ENCODE data around the gene ZNHIT3.
"Not testable (repeated sequence)": the region's sequence is repeated elsewhere in the genome, so short reads cannot be mapped to it uniquely, and the experiment has no call there.

ZNHIT3 gene

DNA sequence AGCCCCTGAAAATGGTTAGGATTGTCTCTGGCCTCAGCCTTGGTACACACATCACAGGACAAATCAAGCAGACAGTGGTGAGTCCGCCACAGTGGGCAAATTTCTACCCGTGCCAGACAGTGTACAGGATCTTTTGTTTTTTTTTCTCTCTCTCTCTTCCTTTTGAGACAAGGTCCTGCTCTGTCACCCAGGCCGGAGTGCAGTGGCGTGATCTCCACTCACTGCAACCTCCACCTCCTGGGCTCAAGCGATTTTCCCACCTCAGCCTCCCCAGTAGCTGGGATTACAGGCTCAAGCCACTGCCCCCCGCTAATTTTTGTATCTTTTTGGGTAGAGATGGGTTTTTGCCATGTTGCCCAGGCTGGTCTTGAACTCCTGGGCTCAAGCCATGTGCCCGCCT lies 2.5 kb upstream of the ZNHIT3 start:
- DNase-seq (ENCODE audit: low read depth in 2 of 2), result not testable (repeated sequence)

DNA sequence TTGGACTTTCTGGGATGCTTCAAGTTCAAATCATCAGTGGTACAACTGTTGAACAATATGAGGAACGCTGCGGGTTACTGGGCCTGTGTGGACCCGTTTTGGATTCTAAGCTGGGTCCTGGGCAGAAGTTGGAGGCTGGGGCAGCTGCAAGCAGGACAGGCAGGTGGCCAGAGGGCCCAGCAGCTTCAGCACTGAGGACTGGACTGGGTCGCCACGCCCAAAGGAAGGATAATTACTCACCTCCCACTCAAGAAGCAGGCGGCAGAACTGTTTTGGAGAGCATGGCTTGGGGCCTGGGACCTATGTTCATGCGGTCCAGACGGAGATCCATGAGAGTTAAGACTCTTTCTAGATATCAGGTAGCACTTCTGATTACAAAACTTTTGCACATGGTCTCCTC lies 1.5 kb upstream of the ZNHIT3 start:
- no peak for DNase-seq (ENCODE audit: low read depth in 2 of 2)

DNA sequence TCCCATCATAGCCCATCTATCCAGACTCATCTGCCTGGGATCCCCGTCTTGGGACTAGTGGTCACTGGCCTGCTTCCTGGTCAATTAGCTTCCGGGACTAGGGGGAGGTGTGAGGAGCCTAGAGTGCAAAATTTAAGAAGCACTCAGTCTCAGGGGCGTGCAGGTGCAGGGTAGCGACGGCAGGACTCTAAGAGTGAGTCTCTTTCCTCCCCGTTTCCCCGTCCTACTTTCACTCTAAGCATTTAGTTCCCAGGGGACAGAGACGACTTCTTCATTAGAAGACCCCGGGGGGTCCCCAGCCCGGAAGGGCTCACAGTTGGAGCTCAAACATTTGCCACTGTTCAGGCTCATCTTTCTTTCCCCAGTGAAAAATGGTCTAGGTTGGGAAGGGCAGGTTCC lies 677 bp upstream of the ZNHIT3 start:
- DNase-seq (ENCODE audit: low read depth in 2 of 2), result no peak

DNA sequence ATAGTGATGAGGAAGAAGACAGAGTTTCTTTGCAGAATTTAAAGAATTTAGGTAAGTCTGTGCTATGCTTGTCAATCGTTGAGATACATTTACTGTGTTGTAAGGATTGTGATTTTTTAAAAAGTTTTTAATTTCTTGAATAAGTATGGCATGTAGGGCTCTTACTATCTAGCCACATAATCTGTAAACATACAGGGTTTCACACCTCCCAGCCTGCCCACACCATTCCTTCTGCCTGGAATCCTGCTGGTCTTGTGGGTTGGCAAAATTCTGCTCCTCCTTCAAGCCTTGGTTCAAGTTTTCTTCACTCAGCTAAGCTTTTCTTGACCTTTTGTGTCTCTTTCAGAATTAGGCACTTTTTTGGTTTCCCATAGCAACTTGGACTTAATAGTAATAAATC lies 7.5 kb downstream of the ZNHIT3 start:
- no peak for DNase-seq (ENCODE audit: low read depth in 2 of 2)

DNA sequence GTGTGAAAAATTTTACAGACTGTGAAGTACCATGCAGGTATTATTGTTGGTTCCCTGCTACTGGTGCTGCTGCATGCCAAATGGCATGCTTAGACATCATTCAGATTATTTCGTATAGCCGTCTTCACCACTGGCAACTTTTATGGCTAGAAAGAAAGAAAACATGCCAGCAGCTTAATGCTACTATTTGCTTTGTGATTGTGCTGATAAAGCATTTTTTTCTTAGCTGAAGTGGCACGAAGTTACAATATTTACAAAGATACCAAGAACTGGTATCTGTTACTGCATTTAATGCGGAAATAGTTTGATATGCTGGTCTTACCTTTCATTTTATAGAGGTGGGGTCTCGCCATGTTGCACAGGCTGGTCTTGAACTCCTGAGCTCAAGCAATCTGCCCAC lies 8.2 kb downstream of the ZNHIT3 start:
- no peak for DNase-seq (ENCODE audit: low read depth in 2 of 2)

DNA sequence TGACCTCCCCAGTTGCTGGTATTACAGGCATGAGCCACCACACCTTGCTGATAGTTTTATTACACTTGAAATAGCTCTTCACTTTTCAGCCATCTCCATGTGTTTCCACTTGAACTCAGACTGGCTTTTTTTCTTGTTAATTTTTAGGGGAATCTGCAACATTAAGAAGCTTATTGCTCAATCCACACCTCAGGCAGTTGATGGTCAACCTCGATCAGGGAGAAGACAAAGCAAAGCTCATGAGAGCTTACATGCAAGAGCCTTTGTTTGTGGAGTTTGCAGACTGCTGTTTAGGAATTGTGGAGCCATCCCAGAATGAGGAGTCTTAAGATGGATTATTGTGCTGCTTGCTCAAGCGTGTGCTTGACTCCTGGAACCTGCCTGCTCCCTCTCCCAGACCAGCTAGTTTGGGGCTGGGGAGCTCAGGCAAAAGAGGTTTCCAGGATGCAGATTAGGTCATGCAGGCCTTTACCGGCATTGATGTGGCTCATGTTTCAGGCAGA lies 8.6 kb downstream of the ZNHIT3 start:
- no peak for DNase-seq (ENCODE audit: low read depth in 2 of 2)

DNA sequence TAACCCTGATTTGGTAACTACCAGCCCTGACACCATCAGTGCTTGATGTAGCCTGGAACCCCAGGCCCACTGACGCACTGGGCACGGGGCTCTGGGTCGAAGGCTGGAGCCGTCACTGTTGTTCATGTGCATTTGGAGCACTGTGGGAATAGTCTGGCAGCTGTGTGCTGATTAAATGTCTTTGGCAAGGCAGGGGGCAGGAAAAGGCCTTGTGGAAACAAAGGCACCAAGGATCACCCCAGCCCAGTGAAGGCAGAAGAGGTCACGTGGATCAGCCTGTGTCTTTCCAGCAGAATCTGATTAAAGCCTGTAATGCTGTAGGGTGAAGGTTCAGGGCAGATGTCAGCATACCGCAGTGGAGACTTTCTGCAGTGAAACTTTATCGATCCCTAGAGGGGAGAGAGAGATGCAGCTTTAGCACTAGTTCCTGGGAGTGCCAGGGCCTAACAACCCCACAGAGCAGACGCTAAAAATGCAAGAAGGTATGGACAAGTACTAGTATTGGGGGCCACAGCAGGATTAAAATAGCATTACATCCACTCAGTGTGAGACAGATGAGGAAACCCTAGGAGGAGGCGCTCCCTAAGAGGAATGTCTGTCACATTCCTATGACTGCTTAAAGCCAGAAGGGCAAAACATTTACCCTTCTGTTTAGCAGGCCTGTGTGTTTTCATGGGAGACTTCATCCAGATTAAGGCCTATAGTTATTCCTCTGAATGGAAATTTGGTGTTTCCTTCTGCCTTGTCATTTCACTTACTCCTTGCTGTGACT lies 9.7 kb downstream of the ZNHIT3 start:
- no peak for DNase-seq (ENCODE audit: low read depth in 2 of 2)

DNA sequence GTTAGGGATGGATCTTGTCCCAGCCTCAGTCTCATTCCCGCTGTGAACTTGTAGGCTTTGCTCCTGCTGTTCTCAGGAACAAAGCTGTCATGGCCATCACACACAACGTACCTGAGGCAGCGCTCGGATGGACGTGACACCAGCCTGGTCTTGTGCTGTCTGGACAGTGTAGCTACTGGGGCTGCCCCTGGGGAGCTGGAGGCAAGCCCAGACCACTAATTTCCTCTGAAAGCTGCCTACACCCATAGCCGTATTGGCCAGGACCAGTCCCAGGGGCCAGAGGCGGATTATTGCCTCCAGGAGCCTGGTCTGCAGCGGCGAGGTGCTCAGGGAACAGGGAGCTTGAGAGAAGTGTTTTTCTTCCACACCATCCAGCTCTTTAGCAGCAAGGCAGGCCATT lies 11.7 kb downstream of the ZNHIT3 start:
- DNase-seq (ENCODE audit: low read depth in 2 of 2), result no peak

DNA sequence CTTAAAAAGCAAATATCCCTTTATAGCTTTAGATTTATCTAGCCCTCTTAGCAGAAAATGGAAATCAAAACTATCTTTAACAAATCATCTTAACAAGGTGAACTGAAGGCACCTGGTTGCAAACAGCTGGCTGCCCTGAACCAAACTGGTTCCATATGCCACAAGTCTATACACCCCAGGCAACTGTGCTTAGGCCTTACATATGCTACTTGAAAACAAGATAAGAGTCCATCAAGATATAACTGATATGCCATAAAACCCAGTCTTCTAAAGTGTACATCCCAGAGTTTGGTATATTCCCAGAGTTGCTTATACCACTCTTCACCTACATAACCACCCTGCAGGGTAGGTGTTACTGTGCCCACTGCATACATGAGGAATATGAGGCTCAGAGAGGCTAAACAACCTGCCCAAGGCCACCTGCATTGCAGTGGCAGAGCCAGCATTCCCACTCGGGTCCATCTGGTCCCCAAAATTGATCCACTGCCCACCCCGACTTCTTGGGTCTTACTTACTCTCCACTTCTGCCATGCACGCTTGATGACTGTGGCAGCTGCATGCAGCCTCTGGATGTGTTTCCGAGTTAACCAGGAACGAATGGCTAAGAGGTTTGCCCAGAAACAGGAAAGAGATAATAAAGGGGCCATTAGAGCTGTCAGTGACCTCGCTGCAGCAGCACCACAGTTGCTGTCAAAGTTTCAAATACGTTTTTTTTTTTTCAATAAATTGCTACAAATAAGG lies 12.2 kb downstream of the ZNHIT3 start:
- no peak for DNase-seq (ENCODE audit: low read depth in 2 of 2)

DNA sequence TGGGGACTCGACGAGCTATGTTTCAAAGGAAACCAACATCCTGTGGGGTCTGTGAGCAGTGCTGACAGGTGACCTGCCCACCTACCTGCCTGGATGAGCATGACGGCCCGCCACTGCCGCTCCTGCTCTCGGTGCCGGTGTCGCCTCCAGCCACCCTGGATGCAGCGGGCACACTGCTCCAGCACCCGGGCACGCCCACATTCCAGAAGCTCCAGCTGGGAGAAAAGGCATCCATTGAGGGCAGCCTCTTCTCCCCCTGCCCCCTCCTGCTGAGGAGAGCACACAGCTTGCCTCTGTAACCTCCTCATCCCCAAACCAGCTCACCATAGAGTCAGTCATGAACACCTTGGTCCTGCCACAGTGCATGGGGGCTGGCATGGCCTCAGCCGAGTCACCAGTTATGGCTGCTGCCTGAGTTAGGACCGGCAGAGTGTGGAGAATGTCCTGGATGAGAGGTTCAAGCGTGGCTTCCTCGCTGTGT lies 14.3 kb downstream of the ZNHIT3 start:
- no peak for DNase-seq (ENCODE audit: low read depth in 2 of 2)

DNA sequence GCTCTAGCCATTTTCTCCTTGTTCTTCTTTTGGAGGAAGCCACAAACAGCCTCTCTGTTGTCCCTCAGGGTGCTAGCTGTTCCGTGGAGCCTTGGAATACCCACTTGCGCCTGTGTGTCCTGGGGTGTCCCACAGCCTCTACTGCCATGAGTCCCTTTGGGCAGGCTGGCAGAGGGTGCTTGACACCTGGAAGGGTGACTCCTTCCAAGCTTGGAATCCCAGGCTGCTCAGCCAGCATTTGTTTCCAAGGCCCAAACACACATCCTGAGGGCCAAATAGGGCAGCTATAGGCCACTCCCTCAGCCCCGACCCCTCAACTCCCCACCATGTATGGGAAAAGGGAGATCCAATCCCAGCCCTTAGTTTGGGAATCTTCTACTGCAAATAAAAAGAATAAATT lies 14.9 kb downstream of the ZNHIT3 start:
- DNase-seq (ENCODE audit: low read depth in 2 of 2), result no peak

DNA sequence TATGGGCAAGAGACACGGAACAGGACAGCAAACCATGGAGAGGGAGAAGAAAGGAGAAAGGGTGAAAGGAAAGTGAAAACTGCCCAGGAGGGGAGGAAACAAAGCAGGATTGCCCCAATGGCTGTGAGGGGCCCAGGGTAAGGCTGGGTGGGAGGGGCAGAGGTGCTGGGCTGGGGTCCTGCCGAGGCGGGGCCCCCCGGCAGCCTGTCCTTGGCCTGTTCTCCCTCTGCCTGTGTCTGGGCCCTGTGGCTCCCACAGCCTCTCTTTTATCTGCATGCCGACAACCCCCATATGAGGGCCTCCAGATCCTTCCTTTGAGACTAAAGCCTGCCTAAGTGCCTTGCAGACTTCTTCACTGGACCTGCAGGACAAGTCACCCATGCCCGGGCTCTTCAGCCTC lies 15.5 kb downstream of the ZNHIT3 start:
- DNase-seq (ENCODE audit: low read depth in 2 of 2), result no peak

DNA sequence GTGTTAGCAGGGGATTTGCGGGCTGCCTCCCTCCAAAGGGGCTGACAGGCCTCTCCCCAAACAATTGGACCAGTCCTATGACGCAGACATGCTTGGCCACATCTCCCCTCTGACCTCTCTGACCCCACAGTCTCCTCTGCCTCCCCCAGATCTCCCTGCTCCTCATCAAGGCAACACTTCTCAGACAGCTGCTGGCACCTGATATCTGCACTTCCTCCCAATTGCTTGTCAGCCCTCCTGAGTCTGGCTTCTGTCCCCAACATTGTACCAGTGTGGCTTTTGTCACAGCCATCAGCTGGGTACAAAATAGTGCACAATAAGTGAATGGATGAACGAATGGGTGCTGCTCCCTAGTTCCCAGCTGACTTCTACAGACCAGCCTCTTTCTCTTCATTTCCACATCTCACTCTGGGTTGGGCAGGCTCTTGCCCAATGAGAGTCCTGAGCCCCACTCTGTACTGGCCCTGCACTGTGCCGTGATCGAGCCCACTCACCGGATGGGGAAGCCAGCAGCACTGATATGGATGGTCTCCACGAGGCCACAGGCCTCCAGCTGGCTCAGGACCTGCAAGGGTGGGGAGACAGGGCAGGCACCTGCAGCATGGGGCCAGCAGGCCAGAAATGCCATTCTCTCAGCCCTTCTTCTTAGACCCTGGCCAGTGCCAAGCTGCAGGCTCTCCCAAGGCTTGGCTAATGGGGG lies 17.1 kb downstream of the ZNHIT3 start:
- DNase-seq (ENCODE audit: low read depth in 2 of 2), result no peak

DNA sequence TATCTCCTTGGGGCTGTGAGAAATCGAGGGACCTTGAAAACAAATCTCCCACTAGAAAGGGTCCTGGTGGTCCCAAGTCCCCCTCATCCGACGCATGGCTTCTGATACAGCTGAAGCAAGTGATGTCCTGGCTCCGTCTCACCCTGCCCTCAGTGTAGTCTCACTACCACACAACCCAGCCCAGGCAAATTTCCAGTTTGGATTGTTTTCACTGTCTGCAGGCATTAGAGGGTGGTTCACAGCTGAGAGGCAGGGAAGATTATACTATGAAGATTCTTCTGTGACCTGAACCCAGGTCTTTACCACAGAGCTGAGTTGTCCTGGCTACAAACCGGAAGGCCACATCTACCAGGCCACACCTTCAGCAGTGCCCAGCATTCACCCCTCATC lies 17.7 kb downstream of the ZNHIT3 start:
- DNase-seq (ENCODE audit: low read depth in 2 of 2), result no peak

DNA sequence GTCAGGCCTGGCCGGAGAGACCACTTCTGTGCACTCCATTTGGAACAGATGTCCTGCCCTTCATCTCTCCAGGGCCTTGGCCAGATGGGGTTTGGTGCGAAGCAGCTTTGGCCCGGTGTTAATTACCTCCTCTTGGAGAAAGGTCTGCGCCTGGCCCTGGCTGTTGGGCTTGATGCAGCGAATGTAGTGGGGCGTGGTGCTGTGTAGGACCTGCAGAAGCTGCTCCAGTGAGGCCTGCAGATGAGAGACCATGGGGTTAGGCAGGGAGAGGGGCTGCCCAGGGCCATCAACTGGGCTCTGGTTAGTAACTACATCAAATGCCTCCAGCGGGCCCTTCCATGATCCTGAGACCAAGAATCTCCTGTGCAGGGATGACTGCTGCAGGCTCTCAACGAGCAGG lies 18.7 kb downstream of the ZNHIT3 start:
- no peak for DNase-seq (ENCODE audit: low read depth in 2 of 2)

DNA sequence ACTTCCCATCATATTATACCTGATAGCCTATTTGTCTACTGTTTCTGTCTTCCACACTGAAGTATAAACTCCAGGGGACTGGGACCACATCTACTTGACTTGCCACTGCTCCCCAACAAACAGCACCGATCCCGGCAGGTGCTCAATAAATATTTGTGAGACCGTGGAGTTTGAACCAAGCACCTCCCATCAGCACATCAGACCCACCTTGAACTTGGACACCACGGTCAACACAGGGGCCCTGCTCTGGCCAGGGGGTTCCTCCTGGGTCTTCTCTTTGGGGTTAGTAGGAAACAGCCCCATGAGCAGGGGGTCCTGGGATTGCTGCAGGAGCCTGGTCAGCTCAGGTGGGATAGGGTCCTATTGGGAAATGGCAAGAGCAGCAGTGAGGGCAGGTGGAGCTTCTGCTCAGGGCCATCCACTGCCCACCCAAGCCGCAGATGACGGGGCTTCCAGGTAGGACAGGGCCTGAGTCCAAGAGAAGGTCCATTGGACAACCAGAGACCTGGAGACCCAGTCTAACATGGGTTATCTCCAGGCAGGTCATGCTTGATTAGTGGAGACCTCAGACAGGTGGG lies 19.9 kb downstream of the ZNHIT3 start:
- no peak for DNase-seq (ENCODE audit: low read depth in 2 of 2)

DNA sequence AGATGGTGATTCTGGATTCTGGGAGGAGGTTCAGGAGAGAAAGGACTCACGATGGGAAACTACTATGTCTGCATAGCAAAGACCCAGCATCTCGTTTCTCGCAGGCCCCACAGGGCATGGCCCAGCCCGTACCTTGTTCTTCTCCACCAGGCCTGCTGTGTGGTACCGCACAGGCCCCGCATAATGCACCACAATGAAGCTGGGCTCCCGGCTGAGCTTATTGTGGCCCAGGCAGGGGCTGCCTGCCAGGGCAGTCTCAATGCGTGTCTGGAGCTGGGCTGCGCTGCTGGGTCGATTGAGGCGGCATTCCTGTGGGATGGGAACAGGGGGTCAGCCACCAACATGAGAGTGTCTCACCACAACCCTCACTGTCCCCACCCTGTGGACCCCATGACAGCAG lies 20.4 kb downstream of the ZNHIT3 start:
- no peak for DNase-seq (ENCODE audit: low read depth in 2 of 2)

DNA sequence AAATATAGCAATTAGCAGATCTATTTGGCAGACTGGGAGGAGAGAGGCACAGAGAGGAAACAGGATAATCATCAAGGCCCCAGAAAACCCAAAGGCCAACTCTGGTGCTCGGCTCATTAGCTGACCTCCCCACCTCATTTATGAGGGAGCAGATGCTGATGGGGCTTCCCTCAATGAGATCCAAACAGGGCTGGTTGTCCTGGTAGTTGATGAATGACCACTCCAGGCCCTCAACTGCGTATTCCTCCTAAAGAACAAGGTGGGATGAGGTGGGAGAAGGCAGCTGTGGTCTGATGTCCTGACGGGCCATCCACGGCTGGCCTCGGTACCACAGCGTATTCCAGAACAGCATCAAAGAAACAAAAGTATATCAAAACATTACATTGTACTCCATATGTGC lies 20.8 kb downstream of the ZNHIT3 start:
- DNase-seq (ENCODE audit: low read depth in 2 of 2), result no peak

DNA sequence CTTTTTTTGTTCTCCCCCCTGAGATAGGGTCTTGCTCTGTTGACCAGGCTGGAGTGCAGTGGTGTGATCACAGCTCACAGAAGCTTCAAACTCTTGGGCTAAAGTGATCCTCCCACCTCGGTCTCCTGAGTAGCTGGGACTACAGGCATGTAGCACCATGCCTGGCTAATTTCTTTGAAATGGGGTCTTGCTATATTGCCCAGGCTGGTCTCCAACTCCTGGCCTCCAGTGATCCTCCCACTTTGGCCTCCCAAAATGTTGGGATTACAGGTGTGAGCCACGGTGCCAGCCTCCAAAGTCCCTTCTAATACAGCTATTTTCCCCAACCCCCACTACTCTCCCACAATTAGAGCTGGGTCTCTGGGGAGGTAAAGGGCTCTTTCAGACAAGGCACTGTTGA lies 22.0 kb downstream of the ZNHIT3 start:
- not testable (repeated sequence) for DNase-seq (ENCODE audit: low read depth in 2 of 2)

DNA sequence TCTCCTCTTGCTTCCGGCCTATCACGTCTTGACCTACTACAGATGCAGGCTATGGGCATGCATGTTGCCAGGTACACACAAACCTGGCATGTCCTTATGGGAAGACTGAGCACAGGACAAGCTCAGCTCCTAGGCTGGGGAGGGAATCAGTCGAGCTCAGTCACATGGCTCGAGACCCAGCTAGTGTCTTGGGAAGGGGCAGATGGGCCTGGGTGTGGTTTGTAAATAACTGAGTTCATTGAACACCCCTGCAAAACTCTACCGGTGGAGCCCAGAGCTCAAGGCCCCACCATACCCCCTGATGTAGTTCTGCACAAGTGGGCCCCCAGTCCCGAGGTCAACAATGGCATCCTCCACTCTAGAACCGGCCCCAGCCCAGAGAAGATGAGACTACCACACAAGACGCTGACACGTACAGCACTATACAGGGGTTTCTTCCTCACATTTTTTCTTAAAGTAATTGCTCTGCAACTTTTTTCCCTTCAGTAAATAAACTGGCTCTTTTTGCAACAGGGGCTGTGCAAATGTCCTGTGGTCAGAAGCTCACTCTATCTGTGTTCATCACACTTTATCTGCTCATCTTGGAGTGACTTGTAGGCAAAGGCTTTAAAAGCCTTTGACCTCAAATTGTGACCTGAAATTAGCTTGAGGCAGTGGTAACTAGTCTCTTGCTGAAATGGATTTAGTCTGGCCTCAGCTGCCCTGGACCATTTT lies 22.9 kb downstream of the ZNHIT3 start:
- no peak for DNase-seq (ENCODE audit: low read depth in 2 of 2)

DNA sequence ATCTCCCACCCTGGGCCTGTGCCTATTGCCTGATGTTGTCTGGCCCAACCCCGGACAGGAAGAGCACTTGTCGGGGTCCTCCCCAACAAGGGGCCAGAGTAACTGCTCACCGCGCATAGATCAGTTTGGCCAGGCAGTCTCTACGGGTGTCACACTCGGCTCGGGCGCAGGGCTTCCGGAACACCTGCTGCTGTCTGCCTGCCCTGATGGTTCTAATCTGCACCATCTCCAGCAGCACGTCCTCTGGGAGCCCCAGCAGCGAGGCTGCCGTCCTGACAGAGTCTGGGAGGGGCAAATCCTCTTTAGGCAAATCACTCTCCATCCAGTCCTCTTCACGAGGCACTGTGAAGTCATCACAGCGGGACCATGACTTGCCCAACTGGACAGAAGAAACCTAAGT lies 24.2 kb downstream of the ZNHIT3 start:
- DNase-seq (ENCODE audit: low read depth in 2 of 2), result no peak

DNA sequence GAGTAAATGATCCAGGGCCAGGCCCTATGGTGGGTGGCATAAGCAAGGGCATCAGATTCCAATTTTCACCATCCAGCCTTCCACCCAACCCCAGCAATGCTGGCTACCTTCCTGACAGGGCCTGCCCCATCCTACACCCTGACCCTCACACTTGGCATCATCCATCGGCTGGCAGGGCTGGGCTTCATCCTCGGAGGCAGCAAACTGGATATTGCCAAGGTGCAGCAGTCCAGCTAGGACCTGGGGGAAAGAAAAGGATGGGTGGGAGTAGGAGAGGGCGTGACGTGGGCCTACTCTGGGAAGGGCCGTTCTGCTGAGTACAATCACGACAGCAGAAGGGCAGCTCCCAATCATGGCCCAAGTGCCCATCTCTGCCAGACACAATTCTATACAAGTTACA lies 24.7 kb downstream of the ZNHIT3 start:
- DNase-seq (ENCODE audit: low read depth in 2 of 2), result no peak
